ENCODE data around the gene KCNA4.

DNA sequence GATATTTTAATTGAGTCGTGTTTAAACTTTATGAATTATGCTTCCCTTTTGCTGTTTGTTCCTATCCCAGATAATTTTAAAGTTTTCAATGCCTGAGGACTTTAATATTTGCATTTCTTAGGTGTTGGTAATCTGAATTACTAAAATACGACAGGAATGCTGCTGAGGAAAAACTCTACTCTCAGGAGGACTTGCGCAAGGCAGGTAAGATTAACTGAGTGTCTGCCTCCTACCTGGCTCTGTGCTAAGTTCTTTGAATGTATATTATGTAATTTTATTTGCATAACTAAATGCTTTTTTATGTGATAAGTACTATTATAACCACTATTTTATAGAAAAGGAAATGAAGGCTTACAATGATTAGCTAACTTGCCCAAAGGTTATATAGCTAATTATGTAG, 2.7 kb upstream of the KCNA4 start:
- TF ChIP-seq, protein P1, sequence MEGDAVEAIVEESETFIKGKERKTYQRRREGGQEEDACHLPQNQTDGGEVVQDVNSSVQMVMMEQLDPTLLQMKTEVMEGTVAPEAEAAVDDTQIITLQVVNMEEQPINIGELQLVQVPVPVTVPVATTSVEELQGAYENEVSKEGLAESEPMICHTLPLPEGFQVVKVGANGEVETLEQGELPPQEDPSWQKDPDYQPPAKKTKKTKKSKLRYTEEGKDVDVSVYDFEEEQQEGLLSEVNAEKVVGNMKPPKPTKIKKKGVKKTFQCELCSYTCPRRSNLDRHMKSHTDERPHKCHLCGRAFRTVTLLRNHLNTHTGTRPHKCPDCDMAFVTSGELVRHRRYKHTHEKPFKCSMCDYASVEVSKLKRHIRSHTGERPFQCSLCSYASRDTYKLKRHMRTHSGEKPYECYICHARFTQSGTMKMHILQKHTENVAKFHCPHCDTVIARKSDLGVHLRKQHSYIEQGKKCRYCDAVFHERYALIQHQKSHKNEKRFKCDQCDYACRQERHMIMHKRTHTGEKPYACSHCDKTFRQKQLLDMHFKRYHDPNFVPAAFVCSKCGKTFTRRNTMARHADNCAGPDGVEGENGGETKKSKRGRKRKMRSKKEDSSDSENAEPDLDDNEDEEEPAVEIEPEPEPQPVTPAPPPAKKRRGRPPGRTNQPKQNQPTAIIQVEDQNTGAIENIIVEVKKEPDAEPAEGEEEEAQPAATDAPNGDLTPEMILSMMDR (conservative IDR thresholded peaks at IDR 0.05 in 1 of 2, IDR thresholded peaks at IDR 0.05 in 1 of 2; ENCODE audit: low read depth in 1 of 2, low read length in 2 of 2): no peak
- TF ChIP-seq EZH2 (IDR thresholded peaks at IDR 0.05; ENCODE audit: low read length, missing control alignments): no peak
